Nephron (organoid): Measurements from ENCODE around the gene MICALL2.

Experiments used
- H3K27ac Mint-ChIP-seq, 3 experiments: 2 replicates each; pipeline ENCODE4 v1.8.0; 2020; ENCODE audit warnings: mixed read lengths in 3 of 3, mild to moderate bottlenecking in 2 of 3, moderate library complexity in 1 of 3
- H3K27me3 Mint-ChIP-seq: 2 replicates; pipeline ENCODE4 v1.8.0; 2021; ENCODE audit warnings: low read depth, mild to moderate bottlenecking, moderate library complexity, mixed read lengths
- H3K36me3 Mint-ChIP-seq: 2 replicates; pipeline ENCODE4 v1.8.0; 2020; ENCODE audit warnings: low read depth, mixed read lengths
- H3K4me1 Mint-ChIP-seq: 2 replicates; pipeline ENCODE4 v1.8.0; 2020; ENCODE audit warnings: mixed read lengths
- H3K4me3 Mint-ChIP-seq, 3 experiments: 2 replicates each; pipeline ENCODE4 v1.8.0; 2020; ENCODE audit warnings: mild to moderate bottlenecking in 3 of 3, mixed read lengths in 3 of 3, moderate library complexity in 2 of 3
- H3K9me3 Mint-ChIP-seq: 2 replicates; pipeline ENCODE4 v1.8.0; 2020; ENCODE audit warnings: mixed read lengths
- TF ChIP-seq, protein P1 (sequence below), 3 experiments: fragments of 200-600 bp; sonication (generic); IDR thresholded peaks; one replicate each; pipeline ENCODE4 v1.5.0; 2021; ENCODE audit warnings: antibody characterized with exemption in 3 of 3; ENCODE audit not compliant: unreplicated experiment in 3 of 3

MICALL2 gene

DNA sequence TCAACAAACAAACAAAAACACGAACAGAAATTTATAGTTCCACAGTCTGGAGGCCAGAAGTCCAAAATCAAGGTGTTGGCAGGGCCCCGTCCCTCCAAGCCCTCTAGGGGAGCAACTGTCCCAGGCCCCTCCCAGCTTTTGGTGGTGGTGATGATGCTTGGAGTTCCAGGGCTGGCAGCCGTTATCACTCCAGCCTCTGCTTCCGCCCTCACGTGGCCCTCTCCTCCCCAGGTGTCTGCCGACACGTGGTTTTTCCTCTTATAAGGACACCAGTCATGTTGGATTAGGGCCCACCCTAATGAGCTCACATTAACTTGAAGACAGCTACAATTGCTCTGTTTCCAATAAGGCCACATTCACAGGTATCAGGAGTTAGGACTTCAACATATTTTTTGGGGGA, 49.7 kb downstream of the MICALL2 start:
- Mint-ChIP-seq H3K36me3 (no peaks in the 10 kb centered on the region), H3K4me1 (peaks cover 4% of the 10 kb centered on the region), H3K27ac (no peak overlapping the region), H3K4me3 (no peak overlapping the region), H3K27me3 (peaks cover 42% of the 10 kb centered on the region), H3K9me3 (peaks cover 2% of the 10 kb centered on the region)
- TF ChIP-seq, protein P1, sequence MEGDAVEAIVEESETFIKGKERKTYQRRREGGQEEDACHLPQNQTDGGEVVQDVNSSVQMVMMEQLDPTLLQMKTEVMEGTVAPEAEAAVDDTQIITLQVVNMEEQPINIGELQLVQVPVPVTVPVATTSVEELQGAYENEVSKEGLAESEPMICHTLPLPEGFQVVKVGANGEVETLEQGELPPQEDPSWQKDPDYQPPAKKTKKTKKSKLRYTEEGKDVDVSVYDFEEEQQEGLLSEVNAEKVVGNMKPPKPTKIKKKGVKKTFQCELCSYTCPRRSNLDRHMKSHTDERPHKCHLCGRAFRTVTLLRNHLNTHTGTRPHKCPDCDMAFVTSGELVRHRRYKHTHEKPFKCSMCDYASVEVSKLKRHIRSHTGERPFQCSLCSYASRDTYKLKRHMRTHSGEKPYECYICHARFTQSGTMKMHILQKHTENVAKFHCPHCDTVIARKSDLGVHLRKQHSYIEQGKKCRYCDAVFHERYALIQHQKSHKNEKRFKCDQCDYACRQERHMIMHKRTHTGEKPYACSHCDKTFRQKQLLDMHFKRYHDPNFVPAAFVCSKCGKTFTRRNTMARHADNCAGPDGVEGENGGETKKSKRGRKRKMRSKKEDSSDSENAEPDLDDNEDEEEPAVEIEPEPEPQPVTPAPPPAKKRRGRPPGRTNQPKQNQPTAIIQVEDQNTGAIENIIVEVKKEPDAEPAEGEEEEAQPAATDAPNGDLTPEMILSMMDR (IDR thresholded peaks at IDR 0.05; ENCODE audit: unreplicated experiment in 3 of 3), result no peak

DNA sequence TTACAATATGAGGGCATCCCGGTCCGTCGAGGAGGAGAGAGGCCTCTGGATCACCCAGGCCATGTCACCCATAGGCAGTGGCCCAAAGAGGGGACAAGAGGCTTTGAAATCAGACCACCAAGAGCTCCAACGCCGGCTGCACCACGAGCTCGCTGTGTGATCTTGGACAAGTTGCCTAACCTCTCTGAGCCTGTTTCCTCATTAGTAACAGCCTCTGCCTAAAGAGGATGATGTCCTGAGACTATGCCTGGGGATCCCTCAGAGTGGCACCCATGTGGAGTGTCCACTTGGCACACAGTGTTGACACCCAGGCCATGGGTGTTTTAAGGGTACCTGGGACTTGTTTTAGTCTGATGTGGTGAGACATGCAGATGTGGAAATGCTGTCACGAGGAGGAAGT, 50.8 kb downstream of the MICALL2 start:
- H3K9me3 Mint-ChIP-seq, result peaks cover 5% of the 10 kb centered on the region
- H3K4me1 Mint-ChIP-seq, result peaks cover 11% of the 10 kb centered on the region
- no peak overlapping the region for H3K4me3 Mint-ChIP-seq
- H3K36me3 Mint-ChIP-seq, result no peaks in the 10 kb centered on the region
- H3K27ac Mint-ChIP-seq, result no peak overlapping the region
- H3K27me3 Mint-ChIP-seq, result peaks cover 53% of the 10 kb centered on the region
- TF ChIP-seq, protein P1 (IDR thresholded peaks at IDR 0.05; ENCODE audit: unreplicated experiment in 3 of 3), result no peak

DNA sequence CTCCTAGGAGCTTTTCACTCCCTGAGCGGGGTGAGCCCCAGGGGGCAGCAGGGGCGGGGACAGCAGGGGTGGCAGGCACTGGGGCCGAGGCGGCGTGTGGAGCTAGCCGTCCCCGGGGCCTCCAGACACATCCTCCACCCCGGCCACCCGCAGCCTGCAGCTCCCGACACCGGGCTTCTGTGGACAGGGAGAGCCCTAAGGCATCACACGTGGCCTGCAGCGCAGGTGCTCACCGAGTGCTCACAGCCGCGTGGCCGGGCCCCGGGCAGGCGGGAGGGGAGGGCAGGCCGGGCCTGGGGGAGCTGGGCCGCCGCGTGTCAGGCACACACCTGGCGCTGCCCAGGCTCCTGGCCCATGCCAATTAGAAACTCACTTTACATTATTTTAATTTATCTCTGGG, 51.4 kb downstream of the MICALL2 start:
- H3K27ac Mint-ChIP-seq, result no peak overlapping the region
- TF ChIP-seq, protein P1 (IDR thresholded peaks at IDR 0.05; ENCODE audit: unreplicated experiment in 3 of 3), result no peak
- H3K9me3 Mint-ChIP-seq, result peaks cover 3% of the 10 kb centered on the region
- no peaks in the 10 kb centered on the region for H3K36me3 Mint-ChIP-seq
- peaks cover 55% of the 10 kb centered on the region for H3K27me3 Mint-ChIP-seq
- no peak overlapping the region for H3K4me3 Mint-ChIP-seq
- peaks cover 11% of the 10 kb centered on the region for H3K4me1 Mint-ChIP-seq

DNA sequence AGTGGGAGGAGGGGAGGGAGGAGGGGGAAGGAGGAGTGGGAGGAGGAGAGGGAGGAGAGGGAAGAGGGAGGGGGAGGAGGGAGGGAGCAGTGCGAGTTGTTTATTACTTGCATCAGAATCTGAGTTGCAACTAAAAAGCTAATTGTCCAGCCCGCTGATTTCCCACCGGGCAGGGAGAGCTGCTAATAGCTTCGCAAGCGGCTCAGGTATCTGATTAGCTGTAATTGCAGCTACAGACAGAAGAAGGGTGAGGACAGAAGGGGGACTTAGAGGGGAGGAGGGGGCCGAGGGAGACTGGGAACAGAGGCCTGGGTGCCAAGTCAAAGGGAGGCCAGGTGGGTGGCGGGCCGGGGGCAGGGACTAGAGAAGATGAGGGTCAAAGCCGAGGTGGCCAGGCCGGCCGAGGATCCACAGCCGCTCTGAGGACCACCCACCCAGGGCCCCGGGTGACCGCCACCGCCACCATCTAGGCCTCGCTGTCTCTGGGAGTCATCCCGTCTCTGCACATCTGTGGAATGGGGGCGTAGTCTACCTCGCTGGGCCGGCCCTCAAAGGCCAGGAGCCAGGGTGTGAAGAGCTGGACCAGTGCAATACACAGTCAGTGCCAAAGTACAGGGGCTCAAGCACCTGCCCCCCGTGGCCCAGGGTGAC, 54.2 kb downstream of the MICALL2 start:
- Mint-ChIP-seq H3K27me3 (peaks cover 83% of the 10 kb centered on the region), H3K4me1 (peaks cover 11% of the 10 kb centered on the region), H3K9me3 (peaks cover 15% of the 10 kb centered on the region), H3K4me3 (no peak overlapping the region), H3K36me3 (no peaks in the 10 kb centered on the region), H3K27ac (no peak overlapping the region)
- TF ChIP-seq, protein P1 (IDR thresholded peaks at IDR 0.05; ENCODE audit: unreplicated experiment in 3 of 3), result no peak

DNA sequence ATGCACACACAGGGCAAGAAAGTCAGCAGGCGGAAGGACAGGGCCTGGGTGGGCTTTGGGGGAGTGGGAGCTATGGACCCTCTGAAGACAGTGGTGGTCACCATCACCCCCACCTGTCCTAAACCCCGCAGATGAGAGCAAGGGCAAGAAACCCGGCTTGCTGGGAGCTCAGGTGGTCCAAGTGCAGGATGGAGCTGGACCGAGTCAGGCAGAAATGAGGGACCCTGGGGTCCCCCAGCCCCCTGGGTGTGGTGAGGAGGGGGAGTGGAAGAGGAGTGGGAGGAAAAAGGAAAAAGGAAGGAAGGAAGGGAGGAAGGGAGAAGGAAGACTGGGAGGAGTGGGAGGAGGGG, 54.8 kb downstream of the MICALL2 start:
- Mint-ChIP-seq H3K36me3 (no peaks in the 10 kb centered on the region), H3K27ac (no peak overlapping the region), H3K27me3 (peaks cover 86% of the 10 kb centered on the region), H3K4me1 (peaks cover 11% of the 10 kb centered on the region), H3K9me3 (peaks cover 15% of the 10 kb centered on the region), H3K4me3 (peak overlapping the region in 2 of 3 experiments; percentile 55 to 60)
- TF ChIP-seq, protein P1 (IDR thresholded peaks at IDR 0.05; ENCODE audit: unreplicated experiment in 3 of 3), result no peak
